Measurements from ENCODE around the gene SUN2.

DNA sequence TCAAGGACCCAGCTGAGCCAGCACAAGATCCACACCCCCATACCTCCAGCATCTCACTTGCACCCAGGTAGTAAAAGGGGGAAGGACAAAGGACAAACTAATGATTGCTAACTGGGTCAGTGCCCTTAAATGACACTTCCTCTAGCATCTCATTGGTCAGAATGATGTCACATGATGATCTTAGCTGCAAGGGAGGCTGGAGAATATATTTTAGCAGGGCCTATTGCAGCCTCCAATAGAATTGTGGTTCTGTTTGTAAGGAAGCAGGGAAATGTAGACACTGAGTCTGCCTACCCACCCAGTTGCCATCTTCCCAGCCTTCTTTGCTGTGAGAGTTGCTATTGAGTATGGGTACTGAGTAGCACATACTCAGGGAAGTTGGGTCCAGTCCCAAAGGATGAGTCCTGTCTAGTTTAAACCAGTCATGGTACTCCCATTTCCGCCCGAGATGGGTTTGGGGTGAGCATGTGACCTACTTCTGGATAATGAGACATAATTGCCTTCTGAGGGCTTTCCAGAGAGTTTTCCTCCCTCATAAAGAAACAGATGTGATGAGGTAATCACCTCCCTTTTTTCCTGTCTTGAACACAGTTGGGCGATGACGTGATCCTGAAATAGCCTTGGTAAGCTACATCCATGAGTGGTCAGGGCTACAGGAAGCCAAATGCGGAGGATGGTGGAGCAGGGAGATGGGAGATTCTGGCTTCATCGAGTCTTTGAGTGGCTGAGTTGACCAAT lies 43.6 kb upstream of the SUN2 start:
- TF ChIP-seq, protein P1, sequence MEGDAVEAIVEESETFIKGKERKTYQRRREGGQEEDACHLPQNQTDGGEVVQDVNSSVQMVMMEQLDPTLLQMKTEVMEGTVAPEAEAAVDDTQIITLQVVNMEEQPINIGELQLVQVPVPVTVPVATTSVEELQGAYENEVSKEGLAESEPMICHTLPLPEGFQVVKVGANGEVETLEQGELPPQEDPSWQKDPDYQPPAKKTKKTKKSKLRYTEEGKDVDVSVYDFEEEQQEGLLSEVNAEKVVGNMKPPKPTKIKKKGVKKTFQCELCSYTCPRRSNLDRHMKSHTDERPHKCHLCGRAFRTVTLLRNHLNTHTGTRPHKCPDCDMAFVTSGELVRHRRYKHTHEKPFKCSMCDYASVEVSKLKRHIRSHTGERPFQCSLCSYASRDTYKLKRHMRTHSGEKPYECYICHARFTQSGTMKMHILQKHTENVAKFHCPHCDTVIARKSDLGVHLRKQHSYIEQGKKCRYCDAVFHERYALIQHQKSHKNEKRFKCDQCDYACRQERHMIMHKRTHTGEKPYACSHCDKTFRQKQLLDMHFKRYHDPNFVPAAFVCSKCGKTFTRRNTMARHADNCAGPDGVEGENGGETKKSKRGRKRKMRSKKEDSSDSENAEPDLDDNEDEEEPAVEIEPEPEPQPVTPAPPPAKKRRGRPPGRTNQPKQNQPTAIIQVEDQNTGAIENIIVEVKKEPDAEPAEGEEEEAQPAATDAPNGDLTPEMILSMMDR (conservative IDR thresholded peaks at IDR 0.05): no peak
- no peak for TF ChIP-seq EZH2 (IDR thresholded peaks at IDR 0.05; ENCODE audit: low read depth)

Data from PC-9 (cell line).